ENCODE measurements around the gene UMAD1.
"Not testable (repeated sequence)": the region's sequence is repeated elsewhere in the genome, so short reads cannot be mapped to it uniquely, and the experiment has no call there.

UMAD1 gene

DNA sequence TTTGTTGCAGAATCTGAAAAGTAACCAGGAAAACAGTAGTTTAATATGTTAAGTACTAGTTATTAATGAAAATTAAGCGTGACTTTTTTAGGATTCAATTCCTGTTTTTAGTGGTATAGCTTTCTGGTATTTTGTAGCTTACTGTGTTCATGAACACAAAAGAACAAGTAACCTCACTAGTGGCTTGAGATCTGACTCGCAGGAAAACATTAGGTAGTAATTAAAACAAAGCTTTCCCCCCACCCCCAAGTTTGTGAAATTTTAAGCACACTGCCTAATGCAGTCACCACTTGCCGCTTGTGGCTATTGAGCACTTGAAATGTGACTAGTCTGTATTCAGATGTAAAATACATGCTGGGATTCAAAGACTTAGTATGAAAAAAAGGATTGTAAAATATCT is 180.4 kb downstream of the UMAD1 start:
- no peak for ATAC-seq

DNA sequence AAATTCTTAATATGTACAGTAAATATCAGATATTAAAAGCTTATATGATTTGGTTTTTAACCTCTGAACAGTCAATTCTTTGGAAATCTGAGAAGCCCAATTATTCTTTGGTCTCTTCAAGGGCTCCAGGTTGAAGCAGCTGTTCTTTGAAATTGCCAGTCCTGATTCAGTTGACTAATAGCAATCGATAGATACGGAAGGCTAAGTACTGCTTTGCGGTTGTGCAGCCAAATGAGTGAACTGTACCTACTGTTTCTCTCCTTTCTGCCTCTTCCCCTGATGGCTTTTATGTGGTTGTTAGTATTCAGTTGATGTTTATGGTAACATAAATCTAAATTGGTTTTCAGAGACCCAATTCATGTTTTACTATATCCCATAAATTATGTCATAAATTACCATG is 181.0 kb downstream of the UMAD1 start:
- TF ChIP-seq TOX (CRISPR knock-in tag; IDR thresholded peaks at IDR 0.05; ENCODE audit: borderline replicate concordance) (no peak), ZNF8 (CRISPR knock-in tag; IDR thresholded peaks at IDR 0.05) (no peak)
- TF ChIP-seq, protein P1, sequence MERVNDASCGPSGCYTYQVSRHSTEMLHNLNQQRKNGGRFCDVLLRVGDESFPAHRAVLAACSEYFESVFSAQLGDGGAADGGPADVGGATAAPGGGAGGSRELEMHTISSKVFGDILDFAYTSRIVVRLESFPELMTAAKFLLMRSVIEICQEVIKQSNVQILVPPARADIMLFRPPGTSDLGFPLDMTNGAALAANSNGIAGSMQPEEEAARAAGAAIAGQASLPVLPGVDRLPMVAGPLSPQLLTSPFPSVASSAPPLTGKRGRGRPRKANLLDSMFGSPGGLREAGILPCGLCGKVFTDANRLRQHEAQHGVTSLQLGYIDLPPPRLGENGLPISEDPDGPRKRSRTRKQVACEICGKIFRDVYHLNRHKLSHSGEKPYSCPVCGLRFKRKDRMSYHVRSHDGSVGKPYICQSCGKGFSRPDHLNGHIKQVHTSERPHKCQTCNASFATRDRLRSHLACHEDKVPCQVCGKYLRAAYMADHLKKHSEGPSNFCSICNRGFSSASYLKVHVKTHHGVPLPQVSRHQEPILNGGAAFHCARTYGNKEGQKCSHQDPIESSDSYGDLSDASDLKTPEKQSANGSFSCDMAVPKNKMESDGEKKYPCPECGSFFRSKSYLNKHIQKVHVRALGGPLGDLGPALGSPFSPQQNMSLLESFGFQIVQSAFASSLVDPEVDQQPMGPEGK (CRISPR knock-in tag; IDR thresholded peaks at IDR 0.05; ENCODE audit: borderline replicate concordance), result no peak

More for the DNA sequence above, 180.4 kb downstream of the UMAD1 start:
- no peak for TF ChIP-seq ZFP3 (CRISPR knock-in tag; IDR thresholded peaks at IDR 0.05)
- TF ChIP-seq ZNF8 (CRISPR knock-in tag; IDR thresholded peaks at IDR 0.05), result no peak
- no peak for TF ChIP-seq BACH2 (CRISPR knock-in tag; IDR thresholded peaks at IDR 0.05; ENCODE audit: borderline replicate concordance)
- TF ChIP-seq ZC3H10 (CRISPR knock-in tag; IDR thresholded peaks at IDR 0.05), result no peak
- TF ChIP-seq, protein P2, sequence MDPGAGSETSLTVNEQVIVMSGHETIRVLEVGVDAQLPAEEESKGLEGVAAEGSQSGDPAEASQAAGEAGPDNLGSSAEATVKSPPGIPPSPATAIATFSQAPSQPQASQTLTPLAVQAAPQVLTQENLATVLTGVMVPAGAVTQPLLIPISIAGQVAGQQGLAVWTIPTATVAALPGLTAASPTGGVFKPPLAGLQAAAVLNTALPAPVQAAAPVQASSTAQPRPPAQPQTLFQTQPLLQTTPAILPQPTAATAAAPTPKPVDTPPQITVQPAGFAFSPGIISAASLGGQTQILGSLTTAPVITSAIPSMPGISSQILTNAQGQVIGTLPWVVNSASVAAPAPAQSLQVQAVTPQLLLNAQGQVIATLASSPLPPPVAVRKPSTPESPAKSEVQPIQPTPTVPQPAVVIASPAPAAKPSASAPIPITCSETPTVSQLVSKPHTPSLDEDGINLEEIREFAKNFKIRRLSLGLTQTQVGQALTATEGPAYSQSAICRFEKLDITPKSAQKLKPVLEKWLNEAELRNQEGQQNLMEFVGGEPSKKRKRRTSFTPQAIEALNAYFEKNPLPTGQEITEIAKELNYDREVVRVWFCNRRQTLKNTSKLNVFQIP (CRISPR knock-in tag; IDR thresholded peaks at IDR 0.05; ENCODE audit: borderline replicate concordance, low read depth), result no peak
- TF ChIP-seq, protein P1 (CRISPR knock-in tag; IDR thresholded peaks at IDR 0.05; ENCODE audit: borderline replicate concordance), result no peak
- TF ChIP-seq OSR1 (CRISPR knock-in tag; IDR thresholded peaks at IDR 0.05), result no peak
- TF ChIP-seq, protein P3, sequence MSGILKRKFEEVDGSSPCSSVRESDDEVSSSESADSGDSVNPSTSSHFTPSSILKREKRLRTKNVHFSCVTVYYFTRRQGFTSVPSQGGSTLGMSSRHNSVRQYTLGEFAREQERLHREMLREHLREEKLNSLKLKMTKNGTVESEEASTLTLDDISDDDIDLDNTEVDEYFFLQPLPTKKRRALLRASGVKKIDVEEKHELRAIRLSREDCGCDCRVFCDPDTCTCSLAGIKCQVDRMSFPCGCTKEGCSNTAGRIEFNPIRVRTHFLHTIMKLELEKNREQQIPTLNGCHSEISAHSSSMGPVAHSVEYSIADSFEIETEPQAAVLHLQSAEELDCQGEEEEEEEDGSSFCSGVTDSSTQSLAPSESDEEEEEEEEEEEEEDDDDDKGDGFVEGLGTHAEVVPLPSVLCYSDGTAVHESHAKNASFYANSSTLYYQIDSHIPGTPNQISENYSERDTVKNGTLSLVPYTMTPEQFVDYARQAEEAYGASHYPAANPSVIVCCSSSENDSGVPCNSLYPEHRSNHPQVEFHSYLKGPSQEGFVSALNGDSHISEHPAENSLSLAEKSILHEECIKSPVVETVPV (CRISPR knock-in tag; IDR thresholded peaks at IDR 0.05), result no peak

DNA sequence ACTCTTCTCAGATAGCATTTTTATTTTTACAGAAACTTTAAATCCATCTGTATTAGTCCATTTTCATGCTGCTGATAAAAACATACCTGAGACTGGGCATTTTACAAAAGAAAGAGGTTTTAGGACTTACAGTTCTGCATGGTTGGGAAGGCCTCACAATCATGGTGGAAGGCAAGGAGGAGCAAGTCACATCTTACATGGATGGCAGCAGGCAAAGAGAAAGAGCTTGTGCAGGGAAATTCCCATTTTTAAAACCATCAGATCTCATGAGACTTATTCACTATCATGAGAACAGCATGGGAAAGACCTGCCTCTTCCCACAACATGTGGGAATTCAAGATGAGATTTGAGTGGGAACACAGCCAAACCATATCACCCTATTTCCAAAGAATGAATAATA is 184.7 kb downstream of the UMAD1 start:
- not testable (repeated sequence) for ATAC-seq

More for the DNA sequence above, 181.0 kb downstream of the UMAD1 start:
- no peak for ATAC-seq

DNA sequence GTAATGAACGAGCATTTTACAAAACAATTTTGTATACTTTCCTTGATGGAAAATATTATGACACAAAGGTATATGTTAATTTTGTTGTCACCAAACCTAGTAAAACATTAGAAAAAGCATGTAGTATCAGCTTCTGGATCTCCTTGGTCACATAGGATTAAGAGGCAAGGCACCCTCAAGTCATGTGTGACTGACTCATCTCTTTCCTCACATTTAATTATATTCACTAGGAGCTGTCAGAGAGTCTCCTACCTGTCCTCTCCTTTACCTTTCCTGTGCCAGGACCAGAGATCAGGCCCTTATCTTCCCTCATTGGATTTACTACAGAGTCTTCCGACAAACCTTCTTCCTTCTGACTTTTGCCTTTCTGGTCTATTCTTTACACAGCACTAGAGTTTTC is 189.1 kb downstream of the UMAD1 start:
- TF ChIP-seq, protein P4, sequence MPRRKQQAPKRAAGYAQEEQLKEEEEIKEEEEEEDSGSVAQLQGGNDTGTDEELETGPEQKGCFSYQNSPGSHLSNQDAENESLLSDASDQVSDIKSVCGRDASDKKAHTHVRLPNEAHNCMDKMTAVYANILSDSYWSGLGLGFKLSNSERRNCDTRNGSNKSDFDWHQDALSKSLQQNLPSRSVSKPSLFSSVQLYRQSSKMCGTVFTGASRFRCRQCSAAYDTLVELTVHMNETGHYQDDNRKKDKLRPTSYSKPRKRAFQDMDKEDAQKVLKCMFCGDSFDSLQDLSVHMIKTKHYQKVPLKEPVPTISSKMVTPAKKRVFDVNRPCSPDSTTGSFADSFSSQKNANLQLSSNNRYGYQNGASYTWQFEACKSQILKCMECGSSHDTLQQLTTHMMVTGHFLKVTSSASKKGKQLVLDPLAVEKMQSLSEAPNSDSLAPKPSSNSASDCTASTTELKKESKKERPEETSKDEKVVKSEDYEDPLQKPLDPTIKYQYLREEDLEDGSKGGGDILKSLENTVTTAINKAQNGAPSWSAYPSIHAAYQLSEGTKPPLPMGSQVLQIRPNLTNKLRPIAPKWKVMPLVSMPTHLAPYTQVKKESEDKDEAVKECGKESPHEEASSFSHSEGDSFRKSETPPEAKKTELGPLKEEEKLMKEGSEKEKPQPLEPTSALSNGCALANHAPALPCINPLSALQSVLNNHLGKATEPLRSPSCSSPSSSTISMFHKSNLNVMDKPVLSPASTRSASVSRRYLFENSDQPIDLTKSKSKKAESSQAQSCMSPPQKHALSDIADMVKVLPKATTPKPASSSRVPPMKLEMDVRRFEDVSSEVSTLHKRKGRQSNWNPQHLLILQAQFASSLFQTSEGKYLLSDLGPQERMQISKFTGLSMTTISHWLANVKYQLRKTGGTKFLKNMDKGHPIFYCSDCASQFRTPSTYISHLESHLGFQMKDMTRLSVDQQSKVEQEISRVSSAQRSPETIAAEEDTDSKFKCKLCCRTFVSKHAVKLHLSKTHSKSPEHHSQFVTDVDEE (CRISPR knock-in tag; IDR thresholded peaks at IDR 0.05), result no peak
- no peak for TF ChIP-seq GLIS3 (CRISPR knock-in tag; IDR thresholded peaks at IDR 0.05)
- TF ChIP-seq ARNTL (CRISPR knock-in tag; IDR thresholded peaks at IDR 0.05; ENCODE audit: borderline replicate concordance, low read depth), result no peak
- TF ChIP-seq CSDC2 (CRISPR knock-in tag; IDR thresholded peaks at IDR 0.05), result no peak
- TF ChIP-seq ZC3H10 (CRISPR knock-in tag; IDR thresholded peaks at IDR 0.05), result no peak
- TF ChIP-seq ZNF8 (CRISPR knock-in tag; IDR thresholded peaks at IDR 0.05), result no peak
- no peak for TF ChIP-seq BACH2 (CRISPR knock-in tag; IDR thresholded peaks at IDR 0.05; ENCODE audit: borderline replicate concordance)
- TF ChIP-seq ESRRG (CRISPR knock-in tag; IDR thresholded peaks at IDR 0.05), result no peak
- no peak for TF ChIP-seq ZFP3 (CRISPR knock-in tag; IDR thresholded peaks at IDR 0.05)
- TF ChIP-seq ZNF565 (CRISPR knock-in tag; conservative IDR thresholded peaks at IDR 0.05; ENCODE audit: low read depth), result no peak
- TF ChIP-seq, protein P2 (CRISPR knock-in tag; IDR thresholded peaks at IDR 0.05; ENCODE audit: borderline replicate concordance, low read depth), result no peak
- TF ChIP-seq, protein P3 (CRISPR knock-in tag; IDR thresholded peaks at IDR 0.05), result no peak
- TF ChIP-seq ZFP30 (CRISPR knock-in tag; IDR thresholded peaks at IDR 0.05), result no peak
- TF ChIP-seq, protein P1 (CRISPR knock-in tag; IDR thresholded peaks at IDR 0.05; ENCODE audit: borderline replicate concordance), result no peak
- TF ChIP-seq ISL1 (CRISPR knock-in tag; IDR thresholded peaks at IDR 0.05), result no peak
- TF ChIP-seq PPARA (CRISPR knock-in tag; IDR thresholded peaks at IDR 0.05; ENCODE audit: borderline replicate concordance), result no peak
- TF ChIP-seq TOX (CRISPR knock-in tag; IDR thresholded peaks at IDR 0.05; ENCODE audit: borderline replicate concordance), result no peak
- no peak for TF ChIP-seq TCF4 (CRISPR knock-in tag; IDR thresholded peaks at IDR 0.05; ENCODE audit: borderline replicate concordance)
- no peak for TF ChIP-seq ZNF70 (CRISPR knock-in tag; IDR thresholded peaks at IDR 0.05)
- no peak for ATAC-seq

Data from SK-N-SH treated with all-trans-retinoic acid at 6 μM for 48 hours (cell line).